NB4 (cell line): ENCODE results near the gene WDR5.

Experiments
- DNase-seq: peaks from one replicate; pipeline ENCODE4 v3.0.0; 2010; ENCODE audit warnings: low read depth
- H3K4me3 ChIP-seq: one replicate; pipeline ENCODE4 v1.5.1; 2011; ENCODE audit warnings: mild to moderate bottlenecking, low read depth, low read length, moderate library complexity
- MYC ChIP-seq: IDR thresholded peaks from 2 replicates; pipeline ENCODE4 v1.6.1; 2011; ENCODE audit warnings: low read depth, low read length
- POLR2A ChIP-seq: IDR thresholded peaks from 2 replicates; pipeline ENCODE4 v1.6.1; 2011; ENCODE audit warnings: mild to moderate bottlenecking; ENCODE audit not compliant: insufficient read length; ENCODE audit errors: extremely low read depth
- TF ChIP-seq, protein P1 (sequence below): IDR thresholded peaks from one replicate; pipeline ENCODE4 v1.5.1; 2012; ENCODE audit warnings: low read depth, low read length
- TF ChIP-seq, protein P2 (sequence below): IDR thresholded peaks from 2 replicates; pipeline ENCODE4 v1.6.1; 2011; ENCODE audit warnings: low read depth, low read length

The WDR5 gene

DNA sequence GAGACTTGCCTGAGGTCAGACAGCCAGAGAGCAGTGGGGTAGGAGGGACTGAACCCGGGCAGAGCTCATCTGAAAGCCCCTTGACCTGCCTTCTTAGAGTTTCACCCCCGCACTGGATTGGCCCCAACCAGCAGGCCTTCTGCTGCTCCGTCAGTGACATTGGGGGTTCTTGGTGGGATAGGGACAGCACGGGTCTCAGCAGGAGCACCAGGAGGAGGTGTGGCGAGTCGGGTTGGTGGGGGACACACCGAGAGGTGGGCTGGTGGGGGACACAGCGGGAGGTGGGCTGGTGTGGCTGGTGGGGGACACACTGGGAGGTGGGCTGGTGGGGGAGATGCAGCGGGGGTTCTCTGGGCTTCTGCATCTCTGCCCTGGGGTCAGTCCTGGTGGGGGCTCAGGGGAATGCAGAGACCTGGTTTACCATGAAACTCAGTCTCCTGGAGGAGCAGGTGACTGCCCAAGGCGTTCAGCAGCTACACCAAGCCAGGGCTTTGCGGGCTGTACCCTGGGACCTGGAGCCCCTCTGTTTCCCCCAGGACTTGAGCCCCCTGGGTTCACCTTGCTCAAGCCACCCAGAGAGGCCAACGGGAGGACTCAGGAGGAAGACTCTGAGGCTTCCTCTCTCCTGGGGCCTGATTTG, 56.5 kb downstream of the WDR5 start:
- TF ChIP-seq, protein P1, sequence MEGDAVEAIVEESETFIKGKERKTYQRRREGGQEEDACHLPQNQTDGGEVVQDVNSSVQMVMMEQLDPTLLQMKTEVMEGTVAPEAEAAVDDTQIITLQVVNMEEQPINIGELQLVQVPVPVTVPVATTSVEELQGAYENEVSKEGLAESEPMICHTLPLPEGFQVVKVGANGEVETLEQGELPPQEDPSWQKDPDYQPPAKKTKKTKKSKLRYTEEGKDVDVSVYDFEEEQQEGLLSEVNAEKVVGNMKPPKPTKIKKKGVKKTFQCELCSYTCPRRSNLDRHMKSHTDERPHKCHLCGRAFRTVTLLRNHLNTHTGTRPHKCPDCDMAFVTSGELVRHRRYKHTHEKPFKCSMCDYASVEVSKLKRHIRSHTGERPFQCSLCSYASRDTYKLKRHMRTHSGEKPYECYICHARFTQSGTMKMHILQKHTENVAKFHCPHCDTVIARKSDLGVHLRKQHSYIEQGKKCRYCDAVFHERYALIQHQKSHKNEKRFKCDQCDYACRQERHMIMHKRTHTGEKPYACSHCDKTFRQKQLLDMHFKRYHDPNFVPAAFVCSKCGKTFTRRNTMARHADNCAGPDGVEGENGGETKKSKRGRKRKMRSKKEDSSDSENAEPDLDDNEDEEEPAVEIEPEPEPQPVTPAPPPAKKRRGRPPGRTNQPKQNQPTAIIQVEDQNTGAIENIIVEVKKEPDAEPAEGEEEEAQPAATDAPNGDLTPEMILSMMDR: no peak
- TF ChIP-seq MYC (no peak), POLR2A (no peak)
- TF ChIP-seq, protein P2, sequence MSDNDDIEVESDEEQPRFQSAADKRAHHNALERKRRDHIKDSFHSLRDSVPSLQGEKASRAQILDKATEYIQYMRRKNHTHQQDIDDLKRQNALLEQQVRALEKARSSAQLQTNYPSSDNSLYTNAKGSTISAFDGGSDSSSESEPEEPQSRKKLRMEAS: no peak
- H3K4me3 ChIP-seq: no peak overlapping the region
- no peak for DNase-seq

GRCh38 chr9:134192951-134193731, 57.3 kb downstream of the WDR5 start:
- DNase-seq: peak; percentile 97
- TF ChIP-seq, protein P2: peak; percentile 29; the same call in 1 of the 2 replicates
- TF ChIP-seq, protein P1: no peak
- TF ChIP-seq MYC (peak; percentile 50; the same call in 1 of the 2 replicates), POLR2A (no peak)
- H3K4me3 ChIP-seq: peak overlapping the region; percentile 33

DNA sequence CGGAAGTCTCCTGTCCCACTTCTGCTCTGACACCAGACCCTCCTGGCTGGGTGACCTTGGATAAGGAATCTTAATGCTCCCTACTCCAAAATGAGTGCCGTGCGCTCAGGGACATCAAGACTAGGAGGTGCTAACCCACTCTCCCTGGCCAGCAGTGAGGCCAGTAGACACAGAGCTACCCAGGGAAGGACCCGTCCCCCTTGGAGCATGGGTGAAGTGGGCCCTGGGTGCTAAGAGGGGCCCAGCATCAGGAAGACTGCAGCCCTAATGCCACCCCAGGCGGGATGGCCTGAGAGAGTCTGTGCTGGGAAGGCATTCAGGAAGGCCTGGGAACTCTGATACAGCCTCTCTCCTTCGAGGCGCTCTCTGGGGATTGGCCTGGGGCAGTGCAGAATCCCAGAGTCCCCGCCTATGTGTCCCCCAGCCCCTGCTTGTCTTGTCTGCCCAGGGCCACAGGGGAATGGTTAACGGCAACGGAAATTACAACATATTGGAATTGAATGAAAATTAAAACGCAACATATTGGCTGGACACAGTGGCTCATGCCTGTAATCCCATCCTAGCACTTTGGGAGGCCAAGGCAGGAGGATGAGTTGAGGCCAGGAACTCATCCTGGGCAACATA, 58.1 kb downstream of the WDR5 start:
- TF ChIP-seq, protein P1: no peak
- TF ChIP-seq MYC: no peak
- TF ChIP-seq, protein P2: no peak
- no peak for TF ChIP-seq POLR2A
- H3K4me3 ChIP-seq: peak overlapping the region; percentile 33
- peak; percentile 92 for DNase-seq

DNA sequence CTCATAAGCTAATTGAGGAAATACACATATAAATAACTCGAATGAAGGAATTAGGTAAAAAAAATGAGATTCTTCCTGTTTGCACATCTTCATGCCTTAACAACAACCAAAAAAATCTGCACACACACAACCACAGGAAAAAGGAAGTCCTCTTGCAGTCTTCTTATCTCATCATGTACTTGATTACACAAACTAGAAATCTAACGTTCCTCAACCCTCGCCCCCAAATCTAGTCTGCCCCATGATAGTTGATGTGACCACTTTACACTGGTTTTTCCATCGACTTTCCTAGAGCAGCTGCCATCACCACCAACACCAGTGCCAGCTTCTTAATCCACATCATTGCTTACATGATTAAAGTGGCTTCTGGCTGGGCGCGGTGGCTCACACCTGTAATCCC, 59.7 kb downstream of the WDR5 start:
- TF ChIP-seq, protein P2: 0 out of 2 replicates have a peak, but pooled peaks have one; percentile 8
- TF ChIP-seq MYC (peak; percentile 28; the same call in 1 of the 2 replicates), POLR2A (no peak)
- TF ChIP-seq, protein P1: no peak
- DNase-seq: peak; percentile 91
- no peak overlapping the region for H3K4me3 ChIP-seq

- no peak for DNase-seq
- H3K4me3 ChIP-seq: no peak overlapping the region
- TF ChIP-seq MYC: no peak
These were observed 61.0 kb downstream of the WDR5 start for GRCh38 chr9:134196911-134197310.

GRCh38 chr9:134198791-134199190, 62.9 kb downstream of the WDR5 start:
- no peak overlapping the region for H3K4me3 ChIP-seq
- peak; percentile 81 for DNase-seq
- TF ChIP-seq, protein P2: no peak
- TF ChIP-seq POLR2A: no peak
- TF ChIP-seq, protein P1: no peak
- no peak for TF ChIP-seq MYC
